Ovary (tissue), 9 donors: ENCODE measurements around the gene NDUFA11. TPM values are rescaled to one million over a fixed set of nuclear protein-coding genes. Genes with fewer than 3 reads are reported as not detected.

Experiments used
- DNase-seq, 5 donors: peaks; one replicate each; pipeline ENCODE4 v3.0.0-alpha.2; 2019 to 2020
- H3K27ac ChIP-seq, 2 donors: fragments of 200-600 bp; one replicate each; pipeline versions ENCODE4 v1.5.1 to v1.8.0; 2019 to 2022
- H3K27me3 ChIP-seq: fragments of 200-600 bp; one replicate; pipeline ENCODE4 v1.8.0; 2022
- H3K36me3 ChIP-seq: fragments of 200-600 bp; sonication (generic); one replicate; pipeline ENCODE4 v1.5.1; 2019
- H3K4me1 ChIP-seq: one replicate; pipeline ENCODE4 v1.8.1; 2013; ENCODE audit warnings: mild to moderate bottlenecking, moderate library complexity; ENCODE audit not compliant: insufficient read depth
- H3K4me3 ChIP-seq: fragments of 200-600 bp; sonication (generic); one replicate; pipeline ENCODE4 v1.5.1; 2017
- H3K9me3 ChIP-seq, 2 donors: fragments of 200-600 bp in 1 of 2; sonication (generic) in 1 of 2; one replicate each; pipeline versions ENCODE4 v1.5.1 to v1.8.1; 2013 to 2019; ENCODE audit warnings: mild to moderate bottlenecking in 1 of 2, moderate library complexity in 1 of 2
- CTCF ChIP-seq, 3 donors: fragments of 450-650 bp in 2 of 3; fragments of 200-600 bp in 1 of 3; IDR thresholded peaks; one replicate each; pipeline versions ENCODE4 v1.5.1 to v1.8.0; 2016 to 2022; ENCODE audit warnings: antibody characterized with exemption in 3 of 3, mild to moderate bottlenecking in 1 of 3
- EP300 ChIP-seq: sonication (generic); formaldehyde crosslinking; IDR thresholded peaks from one replicate; pipeline ENCODE4 v1.6.1; 2017; ENCODE audit warnings: antibody characterized with exemption
- POLR2A ChIP-seq: fragments of 450-650 bp; IDR thresholded peaks from one replicate; pipeline ENCODE4 v1.6.1; 2017; ENCODE audit warnings: antibody characterized with exemption, mild to moderate bottlenecking, moderate library complexity
- WGBS, 3 donors: extraction: QIAGEN DNeasy Blood & Tissue Kit in 1 of 3; methylation state at CpG; one replicate each; pipeline versions ENCODE4 v1.1.5 to v1.1.7; 2013 to 2017; 5-methylcytosine and 5-hydroxymethylcytosine counted together
- intact Hi-C, 4 donors: fragments of 100-400 bp; cut with DNase I; formaldehyde crosslinking; loops; one replicate each; pipeline versions ENCODE4 v1.11.0 to v1.15.1; 2022 to 2023
- polyA plus RNA-seq, 2 donors: library from polyadenylated mRNA; stranded (reverse); fragments of 200-250 nt in 1 of 2; fragments of 350-450 nt in 1 of 2; fragmentation: Illumina TruSeq in 1 of 2; extraction: RNeasy Lipid Tissue Mini Kit (QIAGEN cat#74804) in 1 of 2; gene quantifications; one replicate each; pipeline ENCODE4 v1.2.3, GENCODE V29; 2013 to 2014
- total RNA-seq, 7 donors: library from RNA; depleted of rRNA in 2 of 7; stranded (reverse); fragments of >200 nt in 2 of 7; fragmentation: NEBNext Ultra II Directional in 3 of 7; extraction: Animal tissue kit (Norgen Biotek cat#: 25700) in 3 of 7; gene quantifications; one replicate each; pipeline versions ENCODE4 v1.1.0 to v1.2.4, GENCODE V29; 2016 to 2023
- donor health status: DM: no; HTN: no; CAD: no; lungs with moderate emphysema.
- donor health status: DM: no; HTN: no; CAD: no.
- donor health status: Bipolar disorder and iron deficiency.
- donor health status: DM: yes; HTN: yes; CAD: no.
- donor health status: DM: no; HTN: no; CAD: no.
- donor health status: DM: yes; HTN: yes; CAD: no.

Gene NDUFA11
- total and polyA plus RNA-seq, 9 donors, result 3.9 to 352 (median 203) TPM

GRCh38 chr19:5867201-5868136 lies 36.1 kb downstream of the NDUFA11 start:
- no peaks in the 10 kb centered on the region for H3K27me3 ChIP-seq
- H3K4me3 ChIP-seq, result no peak overlapping the region
- no peaks in the 10 kb centered on the region for H3K9me3 ChIP-seq
- TF ChIP-seq POLR2A (no peak), EP300 (no peak), CTCF (IDR thresholded peaks at IDR 0.05) (no peak)
- H3K36me3 ChIP-seq, result no peaks in the 10 kb centered on the region
- WGBS, 3 donors, result 82 to 85% (median 82%) methylated on average over 30 to 31 of the region's 31 CpGs
- no peak for DNase-seq
- intact Hi-C loops, result no loop called here
- no peak overlapping the region for H3K27ac ChIP-seq
- H3K4me1 ChIP-seq, result no peaks in the 10 kb centered on the region

DNA sequence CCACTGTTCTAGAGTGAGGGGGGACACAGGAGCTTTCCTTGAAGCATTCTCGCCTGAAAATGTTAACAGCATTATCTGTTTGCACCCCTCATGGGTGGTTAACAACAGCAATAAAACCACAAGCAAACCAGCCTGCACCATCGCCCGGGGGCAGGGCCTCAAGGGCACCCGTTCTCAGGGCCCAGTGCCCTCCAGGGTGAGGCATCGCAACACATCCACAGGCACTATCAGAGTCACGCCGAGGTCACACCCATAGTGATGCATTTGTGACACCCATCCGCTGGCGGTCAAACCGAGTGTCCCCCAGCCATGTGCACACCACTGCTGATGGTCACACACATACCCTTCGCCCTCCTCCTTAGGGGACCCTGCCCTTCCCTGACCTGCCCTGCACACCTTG lies 37.8 kb downstream of the NDUFA11 start:
- H3K9me3 ChIP-seq, result no peaks in the 10 kb centered on the region
- DNase-seq, result no peak
- 74 to 82% (median 77%) methylated on average over 11 of the region's 11 CpGs for WGBS, 3 donors
- intact Hi-C loops, result no loop called here
- no peaks in the 10 kb centered on the region for H3K4me1 ChIP-seq
- no peaks in the 10 kb centered on the region for H3K36me3 ChIP-seq
- no peak overlapping the region for H3K27ac ChIP-seq
- H3K27me3 ChIP-seq, result no peaks in the 10 kb centered on the region
- H3K4me3 ChIP-seq, result no peak overlapping the region
- TF ChIP-seq EP300, result no peak
- TF ChIP-seq CTCF (IDR thresholded peaks at IDR 0.05), result no peak
- TF ChIP-seq POLR2A, result no peak

GRCh38 chr19:5864725-5865486 lies 38.7 kb downstream of the NDUFA11 start:
- Histone ChIP-seq H3K27me3 (no peaks in the 10 kb centered on the region), H3K27ac (no peak overlapping the region), H3K9me3 (no peaks in the 10 kb centered on the region), H3K4me1 (no peaks in the 10 kb centered on the region), H3K4me3 (no peak overlapping the region), H3K36me3 (no peaks in the 10 kb centered on the region)
- DNase-seq, result no peak
- intact Hi-C loops, result no loop called here
- TF ChIP-seq CTCF (IDR thresholded peaks at IDR 0.05) (no peak), EP300 (no peak), POLR2A (no peak)
- WGBS, 3 donors, result 80 to 84% (median 83%) methylated on average over 14 of the region's 14 CpGs

DNA sequence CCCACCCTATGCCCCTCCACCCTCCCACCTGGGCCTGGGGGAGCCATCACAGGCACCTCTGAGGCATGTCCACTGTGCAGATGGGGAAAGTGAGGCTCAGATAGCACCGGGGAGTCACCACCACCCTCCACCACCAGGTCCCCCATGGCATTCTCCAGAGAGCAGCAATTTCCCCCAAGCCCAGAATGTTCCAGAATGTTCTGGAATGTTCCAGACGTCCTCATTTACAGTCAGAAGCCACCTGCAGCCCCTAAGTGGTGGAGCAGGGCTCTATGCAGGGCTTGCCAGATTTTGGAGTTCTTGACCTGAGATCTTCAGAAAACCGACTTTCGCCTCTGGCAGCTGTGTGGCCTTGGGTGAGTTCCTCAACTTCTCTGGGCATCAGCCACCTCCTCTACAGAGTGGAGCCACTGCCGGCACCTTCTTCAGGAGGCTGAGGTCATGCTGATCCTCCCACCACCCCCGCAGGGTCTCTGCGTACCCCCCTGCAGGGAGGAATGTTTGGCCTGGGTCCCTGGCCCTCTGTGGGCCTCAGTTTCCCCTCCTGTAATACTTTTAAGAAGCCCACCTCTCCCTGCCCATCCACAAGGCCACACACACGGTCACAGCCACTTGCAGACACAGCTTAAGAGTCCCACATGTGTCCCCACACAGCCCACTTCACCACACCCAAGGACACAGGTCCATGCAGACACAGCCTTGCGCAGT lies 39.4 kb downstream of the NDUFA11 start:
- no peak overlapping the region for H3K4me3 ChIP-seq
- 70 to 82% (median 76%) methylated on average over 8 to 9 of the region's 9 CpGs for WGBS, 3 donors
- TF ChIP-seq CTCF (IDR thresholded peaks at IDR 0.05), result no peak
- TF ChIP-seq POLR2A, result no peak
- TF ChIP-seq EP300, result no peak
- no peak for DNase-seq
- H3K9me3 ChIP-seq, result no peaks in the 10 kb centered on the region
- H3K36me3 ChIP-seq, result no peaks in the 10 kb centered on the region
- H3K4me1 ChIP-seq, result no peaks in the 10 kb centered on the region
- intact Hi-C loops, result no loop called here
- H3K27ac ChIP-seq, result no peak overlapping the region
- no peaks in the 10 kb centered on the region for H3K27me3 ChIP-seq
